Activated T-cell treated with anti-CD3 and anti-CD28 coated beads, Interleukin-2, amount 50 U/mL, for 48 hours (primary cell): ENCODE data around the gene ERI2.
"Not testable (repeated sequence)": the region's sequence is repeated elsewhere in the genome, so short reads cannot be mapped to it uniquely, and the experiment has no call there.

Experiments used
- DNase-seq, 2 experiments: peaks; one replicate each; pipeline ENCODE4 v3.0.0-alpha.2; 2020

ERI2 gene

GRCh38 chr16:20762404-20763123 lies 43.7 kb downstream of the ERI2 start:
- no peak for DNase-seq

GRCh38 chr16:20761175-20761574 lies 45.1 kb downstream of the ERI2 start:
- no peak for DNase-seq

- DNase-seq: no peak
Measured at GRCh38 chr16:20760346-20760745, 45.9 kb downstream of the ERI2 start.

- not testable (repeated sequence) for DNase-seq
Measured at GRCh38 chr16:20755799-20756198, 50.5 kb downstream of the ERI2 start.

GRCh38 chr16:20755238-20755637 lies 51.0 kb downstream of the ERI2 start:
- no peak for DNase-seq

GRCh38 chr16:20753727-20754126 lies 52.5 kb downstream of the ERI2 start:
- DNase-seq: no peak

GRCh38 chr16:20750558-20750957 lies 55.7 kb downstream of the ERI2 start:
- no peak for DNase-seq

- no peak for DNase-seq
Measured at GRCh38 chr16:20749474-20749873, 56.8 kb downstream of the ERI2 start.

- DNase-seq: no peak
Measured at GRCh38 chr16:20747030-20747816, 59.0 kb downstream of the ERI2 start.

GRCh38 chr16:20746461-20746860 lies 59.8 kb downstream of the ERI2 start:
- DNase-seq: no peak
